Endothelial cell of umbilical vein (primary cell): Measurements from ENCODE around the gene ZSCAN25. TPM values are rescaled to one million over a fixed set of nuclear protein-coding genes. Genes with fewer than 3 reads are reported as not detected.

Experiments used
- BruUV-seq: library from RNA; stranded (reverse); fragments of 400-500 nt; replicated peaks from 2 replicates; lab custom pipeline; 2021; lab: Mats Ljungman, UMichigan
- CTCF ChIA-PET: fragments of 300-600, 350-600 bp; sonication (Branson Sonifier 250); formaldehyde crosslinking; loops from one replicate; lab custom pipeline; 2021; ENCODE audit warnings: antibody characterized with exemption, inconsistent platforms; lab: Charles Lee
- POLR2A ChIA-PET: fragments of 300-600, 350-600 bp; sonication (Branson Sonifier 250); formaldehyde crosslinking; loops from one replicate; lab custom pipeline; 2021; ENCODE audit warnings: antibody characterized with exemption, inconsistent platforms; lab: Charles Lee
- DNase-seq: peaks from one replicate; pipeline ENCODE4 v3.0.0-alpha.2; 2011; ENCODE audit warnings: low read depth, low spot score
- FAIRE-seq: peaks from 2 replicates; lab custom pipeline; 2011; peaks lifted over from hg19 to GRCh38; lab: Jason Lieb, UNC
- H2AFZ ChIP-seq: 2 replicates; pipeline ENCODE4 v1.6.0; 2012; ENCODE audit warnings: low read depth, low read length, control low read depth, inconsistent platforms
- H3K27ac ChIP-seq: 2 replicates; pipeline ENCODE4 v1.5.1; 2011; ENCODE audit warnings: low read depth, mild to moderate bottlenecking, control low read depth, low read length, moderate library complexity; ENCODE audit not compliant: insufficient read depth
- H3K27me3 ChIP-seq, 2 experiments: 2 replicates each; pipeline versions ENCODE4 v1.6.0 to v1.6.1; 2011; ENCODE audit warnings: low read length in 2 of 2, mixed read lengths in 1 of 2; ENCODE audit not compliant: control insufficient read depth in 2 of 2, insufficient read depth in 2 of 2
- H3K36me3 ChIP-seq, 2 experiments: 2 replicates in 1 of 2; 3 replicates in 1 of 2; pipeline ENCODE4 v1.5.1; 2011; ENCODE audit warnings: low read length in 2 of 2, mild to moderate bottlenecking in 1 of 2, moderate library complexity in 1 of 2; ENCODE audit not compliant: control insufficient read depth in 2 of 2, insufficient read depth in 2 of 2; ENCODE audit errors: extremely low read depth in 1 of 2
- H3K4me1 ChIP-seq: 3 replicates; pipeline ENCODE4 v1.5.1; 2011; ENCODE audit warnings: mild to moderate bottlenecking, low read length; ENCODE audit not compliant: control insufficient read depth, insufficient read depth; ENCODE audit errors: extremely low read depth
- H3K4me2 ChIP-seq: 2 replicates; pipeline ENCODE4 v1.6.1; 2011; ENCODE audit warnings: low read length, control low read depth, mixed read lengths; ENCODE audit not compliant: insufficient read depth
- H3K4me3 ChIP-seq, 3 experiments: fragments of 200-600 bp in 1 of 3; sonication (generic), shearing (Covaris generic) in 1 of 3; replicated peaks in 1 of 3; 2 replicates each; pipeline ENCODE4 v1.5.1; 2011 to 2016; ENCODE audit warnings: control low read depth in 3 of 3, low read length in 3 of 3, mild to moderate bottlenecking in 2 of 3, inconsistent platforms in 1 of 3, low read depth in 1 of 3, moderate library complexity in 1 of 3; ENCODE audit not compliant: insufficient read depth in 1 of 3
- H3K79me2 ChIP-seq: 2 replicates; pipeline ENCODE4 v1.6.0; 2012; ENCODE audit warnings: low read length, inconsistent platforms; ENCODE audit not compliant: control insufficient read depth, insufficient read depth
- H3K9ac ChIP-seq: replicated peaks from 2 replicates; pipeline ENCODE3; 2011; ENCODE audit warnings: low read length, control low read depth; ENCODE audit not compliant: insufficient read depth; ENCODE audit errors: extremely low read depth
- H3K9me1 ChIP-seq: replicated peaks from 3 replicates; pipeline ENCODE4 v1.6.0; 2011; ENCODE audit warnings: mild to moderate bottlenecking, low read length; ENCODE audit not compliant: control insufficient read depth, insufficient read depth; ENCODE audit errors: extremely low read depth
- H3K9me3 ChIP-seq: replicated peaks from 2 replicates; pipeline ENCODE4 v1.5.1; 2012; ENCODE audit warnings: low read length, inconsistent platforms; ENCODE audit not compliant: control insufficient read depth, insufficient read depth
- H4K20me1 ChIP-seq: replicated peaks from 2 replicates; pipeline ENCODE3; 2011; ENCODE audit warnings: mild to moderate bottlenecking, low read length; ENCODE audit not compliant: control insufficient read depth, insufficient read depth; ENCODE audit errors: extremely low read depth
- CTCF ChIP-seq, 2 donors: IDR thresholded peaks; 1 replicate in 1 of 2; 2 replicates in 1 of 2; pipeline ENCODE4 v1.5.1; 2011; ENCODE audit warnings: low read length in 2 of 2, mild to moderate bottlenecking in 2 of 2, moderate library complexity in 2 of 2, control low read depth in 1 of 2, inconsistent platforms in 1 of 2, low read depth in 1 of 2; ENCODE audit not compliant: insufficient read depth in 1 of 2; ENCODE audit errors: extremely low read depth in 1 of 2
- EZH2 ChIP-seq: IDR thresholded peaks from 2 replicates; pipeline ENCODE4 v1.6.1; 2012; ENCODE audit warnings: borderline replicate concordance, low read depth, mild to moderate bottlenecking, moderate library complexity, low read length, inconsistent platforms; ENCODE audit not compliant: severe bottlenecking
- FOS ChIP-seq: IDR thresholded peaks from 2 replicates; pipeline ENCODE4 v1.6.1; 2011; ENCODE audit warnings: mild to moderate bottlenecking, low read length, moderate library complexity, borderline replicate concordance; ENCODE audit not compliant: insufficient read depth
- GATA2 ChIP-seq: IDR thresholded peaks from 2 replicates; pipeline ENCODE4 v1.7.0; 2011; ENCODE audit warnings: low read depth, mild to moderate bottlenecking, moderate library complexity, mixed read lengths, low read length; ENCODE audit not compliant: insufficient read length, insufficient read depth
- JUN ChIP-seq: IDR thresholded peaks from 2 replicates; pipeline ENCODE4 v1.6.1; 2011; ENCODE audit warnings: borderline replicate concordance, low read depth; ENCODE audit not compliant: insufficient read length, insufficient read depth
- MYC ChIP-seq: IDR thresholded peaks from one replicate; pipeline ENCODE4 v1.6.1; 2011; ENCODE audit warnings: mild to moderate bottlenecking, low read depth, low read length
- POLR2A ChIP-seq: IDR thresholded peaks from 2 replicates; pipeline ENCODE4 v1.6.1; 2012; ENCODE audit warnings: low read depth, mild to moderate bottlenecking, control low read depth, low read length
- POLR2AphosphoS5 ChIP-seq: IDR thresholded peaks from 2 replicates; pipeline ENCODE4 v1.6.1; 2012; ENCODE audit warnings: low read depth, mild to moderate bottlenecking, control low read depth, low read length, moderate library complexity; ENCODE audit not compliant: insufficient read depth
- dilution Hi-C: fragments of 300-500 bp; cut with MboI; formaldehyde crosslinking; loops from one replicate; pipeline ENCODE4 v1.15.0; 2019; ENCODE audit warnings: low sequenced_read_pairs; ENCODE audit not compliant: extremely low pct_ligation_motif_present
- intact Hi-C: fragments of 100-400 bp; cut with micrococcal nuclease; formaldehyde crosslinking; loops from one replicate; pipeline ENCODE4 v1.10.0; 2022
- polyA plus RNA-seq, 4 experiments: library from polyadenylated mRNA; depleted of rRNA in 3 of 4; stranded (reverse) in 3 of 4; unstranded in 1 of 4; fragments of >200 nt; gene quantifications; 2 replicates each; pipeline versions ENCODE4 v1.2.1 to v1.2.3, GENCODE V29; 2011 to 2012; ENCODE audit warnings: missing spikeins in 1 of 4
- total RNA-seq: library from RNA; stranded (reverse); gene quantifications from 2 replicates; pipeline ENCODE4 v1.2.3, GENCODE V29; 2021
- TF ChIP-seq, protein P1 (sequence below): IDR thresholded peaks from 2 replicates; pipeline ENCODE4 v1.6.1; 2011; ENCODE audit not compliant: insufficient read depth, insufficient read length

Gene ZSCAN25
- total and polyA plus RNA-seq, 2 donors (not counting 3 experiments of a cell fraction or from before 2014, with no cell fraction given) = 8.9 to 13.8 TPM

GRCh38 chr7:99638731-99639130 is 22.0 kb downstream of the ZSCAN25 start:
- Histone ChIP-seq H3K4me1 (no peaks in the 10 kb centered on the region), H3K27me3 (no peaks in the 10 kb centered on the region), H4K20me1 (no peaks in the 10 kb centered on the region), H3K9me3 (no peaks in the 10 kb centered on the region), H3K27ac (no peak overlapping the region), H3K36me3 (no peaks in the 10 kb centered on the region), H2AFZ (no peak overlapping the region), H3K9me1 (no peaks in the 10 kb centered on the region), H3K9ac (no peak overlapping the region), H3K4me3 (no peak overlapping the region), H3K4me2 (no peak overlapping the region), H3K79me2 (no peaks in the 10 kb centered on the region)
- dilution Hi-C loops = no loop called here
- ChIA-PET POLR2A (no interaction called here), CTCF (no interaction called here)
- TF ChIP-seq JUN (no peak), POLR2AphosphoS5 (no peak), FOS (no peak), EZH2 (no peak), CTCF (IDR thresholded peaks at IDR 0.05; ENCODE audit: extremely low read depth in 1 of 2, insufficient read depth in 1 of 2, low read depth in 1 of 2, low read length in 2 of 2) (no peak), MYC (no peak), POLR2A (no peak), GATA2 (no peak)
- TF ChIP-seq, protein P1, sequence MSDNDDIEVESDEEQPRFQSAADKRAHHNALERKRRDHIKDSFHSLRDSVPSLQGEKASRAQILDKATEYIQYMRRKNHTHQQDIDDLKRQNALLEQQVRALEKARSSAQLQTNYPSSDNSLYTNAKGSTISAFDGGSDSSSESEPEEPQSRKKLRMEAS = no peak
- intact Hi-C loops = no loop called here
- DNase-seq = no peak
- no peak for FAIRE-seq
- BruUV-seq = no TSS peak
